Measurements from ENCODE around the gene CD84.
"Not testable (repeated sequence)": the region's sequence is repeated elsewhere in the genome, so short reads cannot be mapped to it uniquely, and the experiment has no call there.

The CD84 gene

DNA sequence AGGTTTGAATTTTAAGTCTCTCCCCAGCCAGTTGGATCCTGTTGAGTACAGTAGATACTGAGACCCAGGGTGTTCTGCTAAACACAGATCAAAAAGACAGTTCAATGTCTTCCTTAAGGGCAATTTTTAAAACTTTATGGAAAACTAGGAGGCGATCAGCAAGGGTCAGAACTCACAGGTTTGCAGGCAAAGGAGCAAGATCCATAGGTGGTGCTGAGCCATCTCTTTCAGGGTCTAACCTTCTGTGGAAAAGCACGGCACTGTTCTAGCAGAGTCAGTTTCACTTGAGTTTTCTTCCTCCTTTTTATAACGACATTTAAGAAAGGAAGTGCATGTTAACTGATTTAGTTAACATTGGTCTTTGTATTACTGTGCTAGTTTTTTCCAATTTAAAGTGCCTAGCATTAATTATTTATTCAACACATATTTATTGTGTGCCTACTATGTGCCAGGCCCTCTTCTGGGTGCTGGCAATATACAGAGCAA lies at the start of gene CD84:
Gene CD84, minus strand, starts transcription at position 281 of the 486 bp plus-strand sequence. Its CDS starts 59 bp downstream, at position 222.
- DNase-seq: no peak

DNA sequence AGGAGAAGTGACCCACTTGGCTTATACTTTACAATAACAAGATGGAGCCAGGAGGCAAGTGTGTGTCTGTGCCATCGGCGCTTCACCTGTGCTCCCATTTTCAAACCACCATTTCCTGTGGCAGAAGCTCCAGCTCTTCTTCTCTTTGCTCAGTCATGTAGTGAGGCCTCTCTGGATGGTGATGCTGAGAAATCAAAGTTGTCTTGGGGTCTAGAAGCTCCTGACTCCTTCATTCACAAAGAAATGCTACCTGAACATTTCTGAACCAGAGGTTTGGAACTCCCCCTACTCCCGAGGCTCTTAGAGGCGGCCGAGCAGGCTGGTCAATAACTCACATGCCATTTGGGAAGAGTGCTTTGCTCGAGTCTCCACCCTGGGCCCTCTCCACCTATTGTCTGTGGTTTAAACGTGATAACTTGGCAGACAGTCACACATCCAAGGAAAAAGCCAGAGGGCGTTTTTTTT lies 49.5 kb upstream of the CD84 start:
- DNase-seq: no peak

GRCh38 chr1:160627677-160628289 lies 48.5 kb upstream of the CD84 start:
- DNase-seq: not testable (repeated sequence)

GRCh38 chr1:160626509-160627342 lies 47.4 kb upstream of the CD84 start:
- no peak for DNase-seq

DNA sequence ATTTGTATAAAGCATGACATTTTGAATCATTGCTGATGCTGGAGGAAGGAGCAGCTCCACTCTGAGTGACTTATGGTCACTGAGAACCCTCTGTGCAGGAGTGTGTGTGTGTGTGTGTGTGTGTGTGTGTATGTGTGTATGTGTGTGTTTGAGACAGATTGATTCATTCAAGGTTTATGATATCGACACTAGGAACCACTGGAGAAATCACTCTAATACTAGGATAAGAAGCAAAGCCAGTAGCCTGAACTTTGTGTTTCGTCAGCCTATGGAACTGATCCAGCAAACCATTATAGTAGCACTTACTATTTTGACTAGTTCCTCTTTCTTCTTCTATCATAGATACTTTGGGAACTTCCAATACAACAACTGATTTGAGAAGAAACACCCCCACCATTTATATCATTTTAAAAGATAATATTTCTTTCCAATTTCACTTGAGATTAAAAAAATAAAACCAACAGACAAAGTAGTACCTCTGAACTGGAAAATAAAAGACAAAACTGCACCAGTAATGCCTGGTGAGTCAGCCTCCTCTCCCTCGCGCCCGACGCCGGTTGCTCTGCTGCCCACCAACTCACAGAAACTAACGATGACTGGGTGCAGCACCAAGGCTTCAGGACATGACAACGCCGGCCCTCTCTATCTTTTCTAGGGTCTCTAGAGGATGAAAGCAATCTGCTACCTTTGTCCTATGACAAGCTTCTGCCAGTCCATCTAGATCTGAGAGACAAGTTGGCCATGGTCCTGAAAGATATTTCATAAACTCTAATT lies 46.6 kb upstream of the CD84 start:
- DNase-seq: no peak

GRCh38 chr1:160625321-160625720 lies 46.0 kb upstream of the CD84 start:
- DNase-seq: no peak

GRCh38 chr1:160624464-160624863 lies 45.2 kb upstream of the CD84 start:
- DNase-seq: no peak

- DNase-seq: no peak
Observed at GRCh38 chr1:160623862-160624261, 44.6 kb upstream of the CD84 start.

DNA sequence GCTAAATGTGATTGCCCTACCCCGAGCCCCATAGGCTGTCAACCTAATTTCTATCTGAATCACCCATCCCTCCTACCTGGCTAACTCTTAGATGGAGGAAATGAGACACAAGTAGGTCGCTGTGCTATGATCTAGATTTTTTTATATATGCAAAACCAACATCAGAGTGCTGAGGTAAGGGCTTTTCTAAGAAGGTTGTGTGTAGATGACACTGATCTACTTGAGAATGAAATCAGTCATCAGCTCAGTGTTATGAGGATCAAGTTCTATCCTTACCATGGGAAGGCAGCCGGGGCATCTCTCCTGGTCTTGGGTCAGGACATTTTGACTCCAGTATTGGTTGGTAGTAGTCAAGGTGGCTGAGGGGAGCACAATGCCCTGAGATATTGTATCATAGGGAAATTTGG lies 43.9 kb upstream of the CD84 start:
- no peak for DNase-seq

- DNase-seq: no peak
Observed at GRCh38 chr1:160622501-160623226, 43.4 kb upstream of the CD84 start.

DNA sequence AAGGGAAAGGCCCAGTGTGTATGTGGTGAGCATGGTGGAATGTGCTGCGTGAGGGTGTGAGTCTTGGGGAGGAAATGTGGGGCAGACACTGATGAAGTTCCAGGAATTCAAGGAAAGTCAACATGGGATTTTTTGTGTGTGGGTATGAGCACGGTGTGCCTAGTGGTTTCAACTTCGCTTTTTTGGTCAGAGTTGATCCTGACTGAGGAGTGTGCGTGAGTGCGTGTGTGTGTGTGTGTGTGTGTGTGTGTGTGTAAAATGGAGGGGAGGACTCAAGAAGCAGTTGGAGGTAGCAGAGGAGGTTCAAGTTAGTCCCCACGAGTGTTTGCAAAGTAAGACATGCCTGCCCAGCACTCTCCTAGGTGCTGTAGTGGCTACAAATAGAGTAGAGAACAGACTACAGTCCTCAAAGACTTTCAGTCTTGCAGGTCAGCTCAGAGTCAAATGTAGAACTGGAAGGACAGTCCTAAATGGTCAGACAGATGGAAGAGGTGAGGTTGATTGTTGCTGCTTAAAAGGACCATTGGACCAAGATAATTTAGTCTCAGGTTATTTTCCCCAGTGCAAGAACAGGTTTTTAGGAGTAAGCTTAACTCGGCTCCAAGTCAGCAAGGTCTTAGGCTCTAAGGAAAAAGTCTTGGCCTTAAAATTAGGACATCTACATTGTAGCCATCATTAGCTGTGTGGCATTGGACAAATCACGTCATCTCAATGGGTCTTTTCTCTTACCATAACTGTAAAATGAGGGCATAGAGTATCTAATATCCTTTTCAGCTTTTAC lies 42.5 kb upstream of the CD84 start:
- no peak for DNase-seq

GRCh38 chr1:160620942-160621632 lies 41.8 kb upstream of the CD84 start:
- no peak for DNase-seq

DNA sequence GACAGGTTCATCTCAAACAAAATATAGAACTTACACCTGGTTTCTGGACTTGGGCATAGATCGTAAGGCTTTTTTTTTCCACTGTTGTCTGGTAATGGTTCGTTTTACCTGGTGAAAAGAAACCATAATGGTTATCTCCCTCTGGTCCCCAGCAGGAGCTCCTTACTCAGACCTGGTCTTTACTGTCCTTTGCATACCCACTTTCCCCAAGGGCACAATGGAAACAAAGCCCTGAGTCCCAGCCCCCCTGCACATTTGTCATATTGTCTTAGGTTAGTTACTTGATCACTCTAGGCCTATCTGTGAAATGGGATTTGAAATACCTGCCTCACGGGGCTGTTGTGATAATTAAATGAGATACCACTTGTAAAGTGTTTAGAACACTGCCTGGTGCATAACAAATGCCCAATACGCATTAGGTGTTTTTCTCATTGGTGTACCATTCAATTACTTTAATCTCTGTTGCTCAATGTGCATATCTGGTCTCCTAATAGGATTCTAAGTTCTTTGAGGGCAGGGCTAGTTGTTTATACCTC lies 40.5 kb upstream of the CD84 start:
- no peak for DNase-seq

- DNase-seq: no peak
Observed at GRCh38 chr1:160618763-160619274, 39.5 kb upstream of the CD84 start.

- DNase-seq: no peak
Observed at GRCh38 chr1:160618327-160618726, 39.0 kb upstream of the CD84 start.

DNA sequence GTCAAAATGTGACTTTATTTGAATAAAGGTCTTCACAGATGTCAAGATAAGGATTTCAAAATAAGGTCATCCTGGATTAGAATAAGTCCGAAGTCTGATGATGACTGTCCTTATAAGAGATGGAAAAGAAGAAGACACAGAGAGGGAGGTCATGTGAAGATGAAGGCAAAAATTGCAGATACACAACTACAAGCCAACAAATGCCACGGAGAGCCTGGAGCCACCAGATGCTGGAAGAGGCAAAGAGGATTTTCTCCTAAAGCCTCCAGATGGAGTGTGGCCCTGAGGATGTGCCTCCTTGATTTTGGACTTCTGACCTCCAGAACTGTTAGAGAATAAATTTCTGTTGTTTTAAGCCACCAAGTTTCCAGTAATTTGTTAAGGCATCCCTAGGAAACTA lies 36.4 kb upstream of the CD84 start:
- DNase-seq: no peak

DNA sequence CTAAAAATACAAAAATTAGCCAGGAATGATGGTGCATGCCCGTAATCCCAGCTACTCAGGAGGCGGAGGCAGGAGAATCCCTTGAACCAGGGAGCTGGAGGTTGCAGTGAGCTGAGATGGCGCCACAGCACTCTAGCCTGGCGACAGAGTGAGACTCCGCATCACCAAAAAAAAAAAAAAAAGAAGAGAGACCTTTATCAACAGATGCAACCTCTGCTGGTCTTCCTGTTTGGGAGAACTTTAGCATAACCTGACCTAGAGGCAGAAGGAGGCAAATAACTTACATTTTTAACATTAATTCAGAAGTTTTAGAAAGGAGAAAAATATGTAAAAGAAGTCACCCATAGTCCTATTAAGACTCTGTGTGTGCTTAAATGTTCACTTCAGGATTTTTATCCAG lies 35.1 kb upstream of the CD84 start:
- DNase-seq: no peak

- DNase-seq: no peak
Observed at GRCh38 chr1:160612613-160613218, 33.4 kb upstream of the CD84 start.

GRCh38 chr1:160610569-160611242 lies 31.4 kb upstream of the CD84 start:
- no peak for DNase-seq

DNA sequence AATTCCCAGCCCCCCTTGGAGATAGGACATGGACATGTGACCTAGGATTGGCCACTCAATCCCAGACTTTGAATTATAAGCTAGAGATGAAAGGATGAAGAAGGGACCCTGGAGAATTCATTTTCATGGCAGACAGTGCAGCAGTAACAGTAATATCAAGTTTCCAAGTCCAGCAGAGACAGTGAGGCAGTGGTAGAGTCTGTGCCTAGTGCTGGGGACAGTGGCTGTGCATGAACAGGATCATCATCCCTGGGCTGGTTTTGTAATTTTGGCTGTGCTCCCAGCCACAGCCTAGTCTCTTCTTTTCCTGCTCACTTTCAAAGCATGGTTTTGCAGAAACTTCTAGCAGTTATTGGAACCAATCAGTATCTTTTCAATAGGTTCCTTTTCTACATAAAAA lies 29.6 kb upstream of the CD84 start:
- no peak for DNase-seq

Measured in NCI-H1092 treated with DMSO at 0.1 percent for 48 hours (cell line).